Caco-2 (cell line): ENCODE data around the gene SIRPB1. TPM values are rescaled to one million over a fixed set of nuclear protein-coding genes. Genes with fewer than 3 reads are reported as not detected.
"Not testable (repeated sequence)": the region's sequence is repeated elsewhere in the genome, so short reads cannot be mapped to it uniquely, and the experiment has no call there.

Experiments used
- BruUV-seq: library from RNA; stranded (reverse); fragments of 400-500 nt; replicated peaks from 2 replicates; lab custom pipeline; 2021; lab: Mats Ljungman, UMichigan
- CTCF ChIA-PET: fragments of 300-600 bp; sonication (Branson Sonifier 250); formaldehyde crosslinking; loops from one replicate; lab custom pipeline; 2022; ENCODE audit warnings: antibody characterized with exemption; lab: Charles Lee
- POLR2A ChIA-PET: fragments of 300-600 bp; sonication (Branson Sonifier 250); formaldehyde crosslinking; loops from one replicate; lab custom pipeline; 2022; ENCODE audit warnings: antibody characterized with exemption; lab: Charles Lee
- DNase-seq, 2 experiments: peaks; one replicate each; pipeline versions ENCODE4 v3.0.0 to v3.0.0-alpha.2; 2020 to 2022
- H3K27me3 ChIP-seq: replicated peaks from 2 replicates; pipeline ENCODE4 v1.6.0; 2011; ENCODE audit warnings: low read length; ENCODE audit not compliant: control insufficient read depth, insufficient read depth
- H3K36me3 ChIP-seq: 2 replicates; pipeline ENCODE4 v1.5.1; 2011; ENCODE audit warnings: low read length; ENCODE audit not compliant: control insufficient read depth, insufficient read depth
- H3K4me1 ChIP-seq: fragments of 250-450 bp; sonication (Bioruptor Pico); 2 replicates; pipeline ENCODE4 v1.5.1; 2020; ENCODE audit warnings: mild to moderate bottlenecking
- H3K4me3 ChIP-seq: 2 replicates; pipeline ENCODE4 v1.5.1; 2011; ENCODE audit warnings: low read depth, mild to moderate bottlenecking, control low read depth, low read length
- H3K9me3 ChIP-seq: fragments of 250-450 bp; sonication (Bioruptor Pico); 2 replicates; pipeline ENCODE4 v1.5.1; 2020; ENCODE audit warnings: mild to moderate bottlenecking, moderate library complexity
- H3K27ac Mint-ChIP-seq: one replicate; pipeline ENCODE4 v1.8.0; 2022; ENCODE audit warnings: mixed read lengths; ENCODE audit not compliant: unreplicated experiment
- H3K27me3 Mint-ChIP-seq: one replicate; pipeline ENCODE4 v1.8.0; 2022; ENCODE audit warnings: mixed read lengths; ENCODE audit not compliant: insufficient read depth, unreplicated experiment
- H3K36me3 Mint-ChIP-seq: one replicate; pipeline ENCODE4 v1.8.0; 2022; ENCODE audit warnings: mild to moderate bottlenecking, mixed read lengths; ENCODE audit not compliant: insufficient read depth, unreplicated experiment
- H3K4me1 Mint-ChIP-seq: one replicate; pipeline ENCODE4 v1.8.0; 2022; ENCODE audit warnings: low read depth, mixed read lengths; ENCODE audit not compliant: unreplicated experiment
- H3K4me3 Mint-ChIP-seq: one replicate; pipeline ENCODE4 v1.8.0; 2022; ENCODE audit warnings: mild to moderate bottlenecking, moderate library complexity, mixed read lengths; ENCODE audit not compliant: unreplicated experiment
- H3K9me3 Mint-ChIP-seq: one replicate; pipeline ENCODE4 v1.8.0; 2022; ENCODE audit warnings: mixed read lengths; ENCODE audit not compliant: unreplicated experiment
- CTCF ChIP-seq, 2 experiments: fragments of 200-600 bp in 1 of 2; IDR thresholded peaks; 1 replicate in 1 of 2; 2 replicates in 1 of 2; pipeline versions ENCODE4 v1.5.1 to v1.8.0; 2011 to 2022; ENCODE audit warnings: antibody characterized with exemption in 1 of 2, control low read depth in 1 of 2, inconsistent platforms in 1 of 2, low read depth in 1 of 2, low read length in 1 of 2, mild to moderate bottlenecking in 1 of 2, moderate library complexity in 1 of 2; ENCODE audit not compliant: insufficient read depth in 1 of 2, severe bottlenecking in 1 of 2, unreplicated experiment in 1 of 2
- intact Hi-C: fragments of 100-400 bp; cut with micrococcal nuclease; formaldehyde crosslinking; loops from one replicate; pipeline ENCODE4 v1.10.0; 2022; ENCODE audit not compliant: unreplicated experiment
- total RNA-seq: library from RNA; stranded (reverse); gene quantifications from 2 replicates; pipeline ENCODE4 v1.2.3, GENCODE V29; 2022

The SIRPB1 gene
- total RNA-seq, 1 experiment from 2014 or later = not detected

- TF ChIP-seq CTCF (IDR thresholded peaks at IDR 0.05; ENCODE audit: insufficient read depth in 1 of 2, low read depth in 1 of 2, low read length in 1 of 2, severe bottlenecking in 1 of 2, unreplicated experiment in 1 of 2) = no peak
- no peaks in the 10 kb centered on the region for H3K4me1 ChIP-seq
- DNase-seq = no peak
- Mint-ChIP-seq H3K4me3 (no peak overlapping the region), H3K36me3 (no peaks in the 10 kb centered on the region), H3K4me1 (no peaks in the 10 kb centered on the region), H3K27me3 (peaks cover 15% of the 10 kb centered on the region), H3K27ac (no peak overlapping the region), H3K9me3 (no peaks in the 10 kb centered on the region)
- ChIA-PET POLR2A (no interaction called here), CTCF (no interaction called here)
- intact Hi-C loops = no loop called here
- H3K36me3 ChIP-seq = no peaks in the 10 kb centered on the region
- no TSS peak for BruUV-seq
- H3K4me3 ChIP-seq = no peak overlapping the region
- H3K27me3 ChIP-seq = no peaks in the 10 kb centered on the region
- H3K9me3 ChIP-seq = no peaks in the 10 kb centered on the region
Observed at GRCh38 chr20:1648101-1648500, 28.3 kb upstream of the SIRPB1 start.

GRCh38 chr20:1646975-1647431, 27.2 kb upstream of the SIRPB1 start:
- H3K27me3 Mint-ChIP-seq = peaks cover 11% of the 10 kb centered on the region
- Histone ChIP-seq H3K36me3 (no peaks in the 10 kb centered on the region), H3K4me3 (no peak overlapping the region), H3K9me3 (no peaks in the 10 kb centered on the region), H3K27me3 (no peaks in the 10 kb centered on the region), H3K4me1 (no peaks in the 10 kb centered on the region)
- TF ChIP-seq CTCF (IDR thresholded peaks at IDR 0.05; ENCODE audit: insufficient read depth in 1 of 2, low read depth in 1 of 2, low read length in 1 of 2, severe bottlenecking in 1 of 2, unreplicated experiment in 1 of 2) = no peak
- no peak for DNase-seq
- CTCF ChIA-PET = no interaction called here
- no peaks in the 10 kb centered on the region for H3K9me3 Mint-ChIP-seq
- no peak overlapping the region for H3K4me3 Mint-ChIP-seq
- intact Hi-C loops = no loop called here
- H3K27ac Mint-ChIP-seq = no peak overlapping the region
- H3K4me1 Mint-ChIP-seq = no peaks in the 10 kb centered on the region
- no TSS peak for BruUV-seq
- H3K36me3 Mint-ChIP-seq = no peaks in the 10 kb centered on the region
- POLR2A ChIA-PET = no interaction called here

GRCh38 chr20:1644101-1644962, 24.5 kb upstream of the SIRPB1 start:
- no peak overlapping the region for H3K27ac Mint-ChIP-seq
- Histone ChIP-seq H3K4me3 (no peak overlapping the region), H3K27me3 (no peaks in the 10 kb centered on the region), H3K36me3 (no peaks in the 10 kb centered on the region), H3K9me3 (peaks cover 5% of the 10 kb centered on the region; the same call in 1 of the 2 replicates), H3K4me1 (no peaks in the 10 kb centered on the region)
- ChIA-PET POLR2A (no interaction called here), CTCF (no interaction called here)
- no peaks in the 10 kb centered on the region for H3K4me1 Mint-ChIP-seq
- no peak for TF ChIP-seq CTCF (IDR thresholded peaks at IDR 0.05; ENCODE audit: insufficient read depth in 1 of 2, low read depth in 1 of 2, low read length in 1 of 2, severe bottlenecking in 1 of 2, unreplicated experiment in 1 of 2)
- peaks cover 3% of the 10 kb centered on the region for H3K27me3 Mint-ChIP-seq
- no peaks in the 10 kb centered on the region for H3K36me3 Mint-ChIP-seq
- BruUV-seq = no TSS peak
- H3K9me3 Mint-ChIP-seq = no peaks in the 10 kb centered on the region
- DNase-seq = no peak
- no peak overlapping the region for H3K4me3 Mint-ChIP-seq
- intact Hi-C loops = no loop called here

GRCh38 chr20:1638643-1639042, 18.8 kb upstream of the SIRPB1 start:
- H3K4me1 ChIP-seq, POLR2A ChIA-PET, H3K27ac Mint-ChIP-seq, intact Hi-C loops, H3K36me3 ChIP-seq, H3K27me3 Mint-ChIP-seq, H3K4me1 Mint-ChIP-seq, H3K27me3 ChIP-seq, H3K9me3 ChIP-seq, H3K4me3 ChIP-seq, H3K4me3 Mint-ChIP-seq, H3K36me3 Mint-ChIP-seq, DNase-seq, BruUV-seq, H3K9me3 Mint-ChIP-seq, CTCF ChIA-PET: not testable (repeated sequence)
